ENCODE measurements around the gene DLGAP1. TPM values are rescaled to one million over a fixed set of nuclear protein-coding genes. Genes with fewer than 3 reads are reported as not detected.

Gene DLGAP1
- total and polyA plus RNA-seq, 10 of the 15 experiments (the other 5 are each of a cell fraction or from before 2014, with no cell fraction given) = 0.23 to 27.6 (median 1.9) TPM

DNA sequence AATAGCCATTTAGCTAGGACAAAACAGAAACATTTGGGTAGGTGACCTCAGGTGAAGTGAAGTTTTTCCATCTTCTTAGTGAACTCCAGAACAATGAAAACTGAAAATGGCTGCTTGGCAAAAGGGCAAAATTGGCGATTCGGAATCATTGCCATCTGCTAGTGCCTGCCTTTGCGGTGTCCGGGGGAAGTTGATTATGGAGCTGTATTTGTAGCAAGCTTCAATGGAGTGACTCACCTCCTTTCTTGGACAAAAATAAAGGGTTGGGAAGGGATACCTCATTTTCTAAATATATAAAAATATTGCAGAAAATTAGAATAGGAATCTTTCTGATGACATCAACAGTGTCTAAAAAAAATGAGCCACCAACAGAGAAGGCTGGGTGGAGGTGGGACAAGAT is 544.6 kb downstream of the DLGAP1 start:
- SMC1A ChIA-PET (ENCODE audit: uncharacterized antibody, unreplicated experiment) = interaction anchor here (0.8 to 3.0 kb wide), 4 partner anchors 9 to 16 kb away, joined by 3 to 9 read pairs (median 4); no protein-coding TSS in a partner anchor
- no peaks in the 10 kb centered on the region for H3K9me3 ChIP-seq (replicated peaks; ENCODE audit: control insufficient read depth, insufficient read depth, low read length)
- no peak for TF ChIP-seq CUX1 (IDR thresholded peaks at IDR 0.05; ENCODE audit: insufficient replicate concordance, low read depth, low read length)
- TF ChIP-seq RB1 (IDR thresholded peaks at IDR 0.05; ENCODE audit: borderline replicate concordance) = no peak
- no peak for TF ChIP-seq NFYB (IDR thresholded peaks at IDR 0.05; ENCODE audit: insufficient read depth, low read depth, low read length)
- TF ChIP-seq DPF2 (IDR thresholded peaks at IDR 0.05) = no peak
- TF ChIP-seq ESRRA (IDR thresholded peaks at IDR 0.05; ENCODE audit: low read length) = no peak
- no peak for TF ChIP-seq BCLAF1 (IDR thresholded peaks at IDR 0.05)
- no peak for TF ChIP-seq NR2C2 (IDR thresholded peaks at IDR 0.05; ENCODE audit: borderline replicate concordance, control insufficient read depth, insufficient read length, low read depth)
- TF ChIP-seq GABPA (IDR thresholded peaks at IDR 0.05; ENCODE audit: low read depth) = no peak
- TF ChIP-seq, protein P1, sequence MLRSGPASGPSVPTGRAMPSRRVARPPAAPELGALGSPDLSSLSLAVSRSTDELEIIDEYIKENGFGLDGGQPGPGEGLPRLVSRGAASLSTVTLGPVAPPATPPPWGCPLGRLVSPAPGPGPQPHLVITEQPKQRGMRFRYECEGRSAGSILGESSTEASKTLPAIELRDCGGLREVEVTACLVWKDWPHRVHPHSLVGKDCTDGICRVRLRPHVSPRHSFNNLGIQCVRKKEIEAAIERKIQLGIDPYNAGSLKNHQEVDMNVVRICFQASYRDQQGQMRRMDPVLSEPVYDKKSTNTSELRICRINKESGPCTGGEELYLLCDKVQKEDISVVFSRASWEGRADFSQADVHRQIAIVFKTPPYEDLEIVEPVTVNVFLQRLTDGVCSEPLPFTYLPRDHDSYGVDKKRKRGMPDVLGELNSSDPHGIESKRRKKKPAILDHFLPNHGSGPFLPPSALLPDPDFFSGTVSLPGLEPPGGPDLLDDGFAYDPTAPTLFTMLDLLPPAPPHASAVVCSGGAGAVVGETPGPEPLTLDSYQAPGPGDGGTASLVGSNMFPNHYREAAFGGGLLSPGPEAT (IDR thresholded peaks at IDR 0.05; ENCODE audit: low read depth) = no peak
- TF ChIP-seq PML (IDR thresholded peaks at IDR 0.05; ENCODE audit: low read length) = no peak
- RAD21 ChIA-PET (ENCODE audit: unreplicated experiment) = interaction anchor here (1.4 kb wide), 1 partner anchor 139 kb away, joined by 4 read pairs; no protein-coding TSS in a partner anchor
- H3K4me2 ChIP-seq (ENCODE audit: control insufficient read depth, insufficient read depth) = no peak overlapping the region
- DNase-seq (ENCODE audit: low read depth, low spot score) (no peak), FAIRE-seq (no peak), ATAC-seq (no peak)
- no peaks in the 10 kb centered on the region for H3K4me1 ChIP-seq (ENCODE audit: control insufficient read depth, insufficient read depth, low read length)
- H4K20me1 ChIP-seq (ENCODE audit: control insufficient read depth, insufficient read depth) = no peaks in the 10 kb centered on the region
- BruUV-seq (replicated peaks) = no TSS peak
- no peak overlapping the region for H3K4me3 ChIP-seq
- 59% methylated on average over 4 of the region's 4 CpGs for WGBS (ENCODE audit: insufficient coverage, insufficient replicate concordance, low lambda C conversion rate, missing lambda C conversion rate)
- no peak overlapping the region for H3K9ac ChIP-seq (ENCODE audit: control insufficient read depth, insufficient read depth, low read length)
- in situ Hi-C loops (cut with MboI) = no loop called here
- intact Hi-C loops (cut with micrococcal nuclease; ENCODE audit: unreplicated experiment) = no loop called here
- H3K79me2 ChIP-seq (ENCODE audit: control insufficient read depth, insufficient read depth, low read length) = no peaks in the 10 kb centered on the region
- no peak overlapping the region for H3K27ac ChIP-seq (ENCODE audit: control insufficient read depth, insufficient read depth)
- CTCF ChIA-PET = no interaction called here
- no peak overlapping the region for H2AFZ ChIP-seq (ENCODE audit: control insufficient read depth, low read depth, low read length)
- H3K27me3 ChIP-seq (replicated peaks in 1 of 2; ENCODE audit: control insufficient read depth in 2 of 2, insufficient read depth in 2 of 2, low read length in 1 of 2) = no peaks in the 10 kb centered on the region
- POLR2A ChIA-PET = no interaction called here
- no peaks in the 10 kb centered on the region for H3K36me3 ChIP-seq (ENCODE audit: control insufficient read depth in 2 of 2, insufficient read depth in 2 of 2, low read length in 1 of 2)
